ENCODE data around the gene ZNF768. TPM values are rescaled to one million over a fixed set of nuclear protein-coding genes. Genes with fewer than 3 reads are reported as not detected.

ZNF768 gene
- total RNA-seq, 1 experiment from 2014 or later: 48.8 TPM

DNA sequence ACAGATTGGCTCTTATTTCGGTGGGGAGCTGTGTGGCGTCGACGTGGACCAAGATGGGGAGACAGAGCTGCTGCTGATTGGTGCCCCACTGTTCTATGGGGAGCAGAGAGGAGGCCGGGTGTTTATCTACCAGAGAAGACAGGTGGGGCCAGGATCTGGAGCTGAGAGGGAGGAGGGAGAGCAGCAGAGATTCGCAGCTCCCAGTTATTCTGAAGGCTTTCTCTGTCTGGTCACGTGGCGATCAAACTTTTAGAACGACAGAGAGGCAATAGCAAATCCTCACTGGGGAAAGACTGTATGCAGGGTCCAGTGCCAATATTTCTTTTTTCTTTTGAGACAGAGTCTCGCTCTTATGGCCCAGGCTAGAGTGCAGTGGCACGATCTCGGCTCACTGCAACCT, 31.7 kb downstream of the ZNF768 start:
- TF ChIP-seq TCF7L2 (IDR thresholded peaks at IDR 0.05; ENCODE audit: borderline replicate concordance, extremely low read depth, insufficient read depth, insufficient read length) (no peak), ZFX (IDR thresholded peaks at IDR 0.05) (no peak), SP1 (IDR thresholded peaks at IDR 0.05; ENCODE audit: low read depth) (no peak)
- no peaks in the 10 kb centered on the region for H3K27me3 ChIP-seq (ENCODE audit: insufficient read depth, low read length)
- ATAC-seq: no peak
- no peak overlapping the region for H2AFZ ChIP-seq (ENCODE audit: low read depth, low read length, poor library complexity, severe bottlenecking)
- no peak overlapping the region for H3K27ac ChIP-seq (ENCODE audit: low read depth, low read length)
- no peak overlapping the region for H3K9ac ChIP-seq (ENCODE audit: low read length)
- POLR2A ChIA-PET: interaction anchor here (1.0 kb wide), 1 partner anchor 16 kb away, joined by 3 read pairs; no protein-coding TSS in a partner anchor
- no peak for DNase-seq (ENCODE audit: low read depth, low spot score)
- H3K9me3 ChIP-seq (ENCODE audit: control insufficient read depth in 1 of 2, insufficient read depth in 1 of 2, low read depth in 1 of 2, low read length in 2 of 2): no peaks in the 10 kb centered on the region
- H3K9me2 ChIP-seq (ENCODE audit: insufficient read depth): no peaks in the 10 kb centered on the region
- H3K36me3 ChIP-seq (ENCODE audit: control insufficient read depth in 1 of 2, insufficient read depth in 2 of 2, low read length in 2 of 2): no peaks in the 10 kb centered on the region
- RAD21 ChIA-PET (ENCODE audit: low non-redundant PET in 1 of 2, low total read pairs in 2 of 2, uncharacterized antibody in 2 of 2, unreplicated experiment in 2 of 2): no interaction called here
- no peak overlapping the region for H3K4me2 ChIP-seq (ENCODE audit: low read length)
- CTCF ChIA-PET: no interaction called here
- H3K4me3 ChIP-seq (replicated peaks in 1 of 2; ENCODE audit: low read depth in 1 of 2, low read length in 2 of 2): no peak overlapping the region
- no peaks in the 10 kb centered on the region for H4K20me1 ChIP-seq (ENCODE audit: insufficient read depth)
- BruUV-seq (replicated peaks): no TSS peak
- intact Hi-C loops (cut with micrococcal nuclease): no loop called here
- H3K79me2 ChIP-seq (ENCODE audit: insufficient read depth, low read length): no peaks in the 10 kb centered on the region
- H3K4me1 ChIP-seq (ENCODE audit: control insufficient read depth in 1 of 2, insufficient read depth in 2 of 2, low read length in 2 of 2): peaks cover 20 to 25% of the 10 kb centered on the region in 2 experiments

DNA sequence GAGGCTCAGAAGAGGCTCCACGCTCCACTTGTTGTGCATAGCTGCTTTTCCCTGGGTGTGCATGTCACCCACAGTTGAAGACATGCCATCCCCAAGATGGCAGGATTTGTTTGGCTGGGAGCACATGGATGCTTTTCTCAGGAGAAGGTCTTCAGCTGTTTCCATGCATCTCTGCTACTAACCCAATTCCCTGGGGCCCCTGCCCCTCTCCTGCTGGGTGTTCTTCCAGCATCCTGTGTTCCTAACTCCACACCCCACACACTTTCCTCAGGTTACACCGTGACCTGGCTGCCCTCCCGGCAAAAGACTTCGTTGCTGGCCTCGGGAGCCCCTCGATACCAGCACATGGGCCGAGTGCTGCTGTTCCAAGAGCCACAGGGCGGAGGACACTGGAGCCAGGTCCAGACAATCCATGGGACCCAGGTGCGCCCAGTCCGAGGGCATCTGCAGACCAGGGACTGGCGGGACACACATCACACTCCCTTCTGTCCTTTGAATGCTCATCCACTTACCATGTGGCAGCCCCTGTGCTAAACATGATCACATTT, 32.4 kb downstream of the ZNF768 start:
- H3K79me2 ChIP-seq (ENCODE audit: insufficient read depth, low read length): no peaks in the 10 kb centered on the region
- no peaks in the 10 kb centered on the region for H3K9me3 ChIP-seq (ENCODE audit: control insufficient read depth in 1 of 2, insufficient read depth in 1 of 2, low read depth in 1 of 2, low read length in 2 of 2)
- no peak for DNase-seq (ENCODE audit: low read depth, low spot score)
- no peak overlapping the region for H3K9ac ChIP-seq (ENCODE audit: low read length)
- no peak overlapping the region for H3K4me3 ChIP-seq (replicated peaks in 1 of 2; ENCODE audit: low read depth in 1 of 2, low read length in 2 of 2)
- ChIA-PET RAD21 (ENCODE audit: low non-redundant PET in 1 of 2, low total read pairs in 2 of 2, uncharacterized antibody in 2 of 2, unreplicated experiment in 2 of 2) (no interaction called here), CTCF (no interaction called here), POLR2A (no interaction called here)
- no peak overlapping the region for H3K4me2 ChIP-seq (ENCODE audit: low read length)
- ATAC-seq: no peak
- H2AFZ ChIP-seq (ENCODE audit: low read depth, low read length, poor library complexity, severe bottlenecking): no peak overlapping the region
- no peaks in the 10 kb centered on the region for H3K27me3 ChIP-seq (ENCODE audit: insufficient read depth, low read length)
- no peak overlapping the region for H3K27ac ChIP-seq (ENCODE audit: low read depth, low read length)
- H3K36me3 ChIP-seq (ENCODE audit: control insufficient read depth in 1 of 2, insufficient read depth in 2 of 2, low read length in 2 of 2): no peaks in the 10 kb centered on the region
- peaks cover 20 to 25% of the 10 kb centered on the region in 2 experiments for H3K4me1 ChIP-seq (ENCODE audit: control insufficient read depth in 1 of 2, insufficient read depth in 2 of 2, low read length in 2 of 2)
- H4K20me1 ChIP-seq (ENCODE audit: insufficient read depth): no peaks in the 10 kb centered on the region
- H3K9me2 ChIP-seq (ENCODE audit: insufficient read depth): no peaks in the 10 kb centered on the region
- intact Hi-C loops (cut with micrococcal nuclease): no loop called here
- no TSS peak for BruUV-seq (replicated peaks)
- TF ChIP-seq YY1 (IDR thresholded peaks at IDR 0.05; ENCODE audit: extremely low read depth, insufficient replicate concordance, low read depth, low read length) (no peak), EZH2phosphoT487 (IDR thresholded peaks at IDR 0.05; ENCODE audit: borderline replicate concordance) (no peak), POLR2AphosphoS5 (IDR thresholded peaks at IDR 0.05; ENCODE audit: low read depth, low read length) (no peak), TCF7L2 (IDR thresholded peaks at IDR 0.05; ENCODE audit: borderline replicate concordance, extremely low read depth, insufficient read depth, insufficient read length) (no peak), CEBPB (IDR thresholded peaks at IDR 0.05; ENCODE audit: low read depth) (no peak), CBX3 (IDR thresholded peaks at IDR 0.05; ENCODE audit: low read depth) (no peak), ELF1 (IDR thresholded peaks at IDR 0.05; ENCODE audit: borderline replicate concordance, low read depth) (no peak), SIN3A (IDR thresholded peaks at IDR 0.05; ENCODE audit: low read depth) (no peak), EZH2 (IDR thresholded peaks at IDR 0.05) (no peak), RAD21 (IDR thresholded peaks at IDR 0.05; ENCODE audit: low read depth) (no peak)
- TF ChIP-seq, protein P1, sequence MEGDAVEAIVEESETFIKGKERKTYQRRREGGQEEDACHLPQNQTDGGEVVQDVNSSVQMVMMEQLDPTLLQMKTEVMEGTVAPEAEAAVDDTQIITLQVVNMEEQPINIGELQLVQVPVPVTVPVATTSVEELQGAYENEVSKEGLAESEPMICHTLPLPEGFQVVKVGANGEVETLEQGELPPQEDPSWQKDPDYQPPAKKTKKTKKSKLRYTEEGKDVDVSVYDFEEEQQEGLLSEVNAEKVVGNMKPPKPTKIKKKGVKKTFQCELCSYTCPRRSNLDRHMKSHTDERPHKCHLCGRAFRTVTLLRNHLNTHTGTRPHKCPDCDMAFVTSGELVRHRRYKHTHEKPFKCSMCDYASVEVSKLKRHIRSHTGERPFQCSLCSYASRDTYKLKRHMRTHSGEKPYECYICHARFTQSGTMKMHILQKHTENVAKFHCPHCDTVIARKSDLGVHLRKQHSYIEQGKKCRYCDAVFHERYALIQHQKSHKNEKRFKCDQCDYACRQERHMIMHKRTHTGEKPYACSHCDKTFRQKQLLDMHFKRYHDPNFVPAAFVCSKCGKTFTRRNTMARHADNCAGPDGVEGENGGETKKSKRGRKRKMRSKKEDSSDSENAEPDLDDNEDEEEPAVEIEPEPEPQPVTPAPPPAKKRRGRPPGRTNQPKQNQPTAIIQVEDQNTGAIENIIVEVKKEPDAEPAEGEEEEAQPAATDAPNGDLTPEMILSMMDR (IDR thresholded peaks at IDR 0.05 in 2 of 3, conservative IDR thresholded peaks at IDR 0.05 in 1 of 3; ENCODE audit: borderline replicate concordance in 1 of 3, insufficient read depth in 1 of 3, low read depth in 2 of 3, low read length in 2 of 3): no peak
- TF ChIP-seq, protein P2, sequence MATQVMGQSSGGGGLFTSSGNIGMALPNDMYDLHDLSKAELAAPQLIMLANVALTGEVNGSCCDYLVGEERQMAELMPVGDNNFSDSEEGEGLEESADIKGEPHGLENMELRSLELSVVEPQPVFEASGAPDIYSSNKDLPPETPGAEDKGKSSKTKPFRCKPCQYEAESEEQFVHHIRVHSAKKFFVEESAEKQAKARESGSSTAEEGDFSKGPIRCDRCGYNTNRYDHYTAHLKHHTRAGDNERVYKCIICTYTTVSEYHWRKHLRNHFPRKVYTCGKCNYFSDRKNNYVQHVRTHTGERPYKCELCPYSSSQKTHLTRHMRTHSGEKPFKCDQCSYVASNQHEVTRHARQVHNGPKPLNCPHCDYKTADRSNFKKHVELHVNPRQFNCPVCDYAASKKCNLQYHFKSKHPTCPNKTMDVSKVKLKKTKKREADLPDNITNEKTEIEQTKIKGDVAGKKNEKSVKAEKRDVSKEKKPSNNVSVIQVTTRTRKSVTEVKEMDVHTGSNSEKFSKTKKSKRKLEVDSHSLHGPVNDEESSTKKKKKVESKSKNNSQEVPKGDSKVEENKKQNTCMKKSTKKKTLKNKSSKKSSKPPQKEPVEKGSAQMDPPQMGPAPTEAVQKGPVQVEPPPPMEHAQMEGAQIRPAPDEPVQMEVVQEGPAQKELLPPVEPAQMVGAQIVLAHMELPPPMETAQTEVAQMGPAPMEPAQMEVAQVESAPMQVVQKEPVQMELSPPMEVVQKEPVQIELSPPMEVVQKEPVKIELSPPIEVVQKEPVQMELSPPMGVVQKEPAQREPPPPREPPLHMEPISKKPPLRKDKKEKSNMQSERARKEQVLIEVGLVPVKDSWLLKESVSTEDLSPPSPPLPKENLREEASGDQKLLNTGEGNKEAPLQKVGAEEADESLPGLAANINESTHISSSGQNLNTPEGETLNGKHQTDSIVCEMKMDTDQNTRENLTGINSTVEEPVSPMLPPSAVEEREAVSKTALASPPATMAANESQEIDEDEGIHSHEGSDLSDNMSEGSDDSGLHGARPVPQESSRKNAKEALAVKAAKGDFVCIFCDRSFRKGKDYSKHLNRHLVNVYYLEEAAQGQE (IDR thresholded peaks at IDR 0.05; ENCODE audit: low read depth): no peak
